GM21515 (cell line): ENCODE measurements around the gene LIM2.

Experiments
- ATAC-seq: cut with Tn5 transposase; IDR thresholded peaks from one replicate; pipeline ENCODE4 v1.9.1; 2021; ENCODE audit not compliant: unreplicated experiment

Gene LIM2

GRCh38 chr19:51366389-51367254 lies 21.2 kb downstream of the LIM2 start:
- ATAC-seq = peak; percentile 41

DNA sequence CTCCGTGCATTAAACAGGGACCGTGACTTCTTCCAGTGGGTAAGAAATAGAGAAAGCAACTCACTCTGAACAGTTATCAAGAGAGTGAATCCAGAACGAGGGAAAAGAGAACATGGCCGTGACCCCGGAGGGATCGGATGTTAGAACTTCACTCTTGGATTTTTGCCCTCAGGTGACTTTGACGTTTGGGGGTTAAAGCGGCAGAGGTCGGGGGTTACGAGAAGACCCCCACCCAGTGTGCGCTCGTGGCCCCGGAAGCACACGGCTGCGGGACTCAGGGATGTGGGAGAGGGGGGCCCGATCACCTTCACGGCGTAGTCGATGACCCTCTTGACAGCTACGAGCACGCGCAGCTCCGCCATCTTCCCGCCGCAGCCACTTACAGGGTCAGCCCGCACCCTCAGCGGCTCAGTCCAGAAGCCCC lies 21.8 kb downstream of the LIM2 start, which contains the start of gene ETFB:
TSS of gene ETFB (minus strand) at position 424 of the 424 bp plus-strand sequence. CDS start at position 362, 62 bp downstream.
- ATAC-seq = no peak

GRCh38 chr19:51365211-51365964 lies 22.4 kb downstream of the LIM2 start:
- no peak for ATAC-seq

DNA sequence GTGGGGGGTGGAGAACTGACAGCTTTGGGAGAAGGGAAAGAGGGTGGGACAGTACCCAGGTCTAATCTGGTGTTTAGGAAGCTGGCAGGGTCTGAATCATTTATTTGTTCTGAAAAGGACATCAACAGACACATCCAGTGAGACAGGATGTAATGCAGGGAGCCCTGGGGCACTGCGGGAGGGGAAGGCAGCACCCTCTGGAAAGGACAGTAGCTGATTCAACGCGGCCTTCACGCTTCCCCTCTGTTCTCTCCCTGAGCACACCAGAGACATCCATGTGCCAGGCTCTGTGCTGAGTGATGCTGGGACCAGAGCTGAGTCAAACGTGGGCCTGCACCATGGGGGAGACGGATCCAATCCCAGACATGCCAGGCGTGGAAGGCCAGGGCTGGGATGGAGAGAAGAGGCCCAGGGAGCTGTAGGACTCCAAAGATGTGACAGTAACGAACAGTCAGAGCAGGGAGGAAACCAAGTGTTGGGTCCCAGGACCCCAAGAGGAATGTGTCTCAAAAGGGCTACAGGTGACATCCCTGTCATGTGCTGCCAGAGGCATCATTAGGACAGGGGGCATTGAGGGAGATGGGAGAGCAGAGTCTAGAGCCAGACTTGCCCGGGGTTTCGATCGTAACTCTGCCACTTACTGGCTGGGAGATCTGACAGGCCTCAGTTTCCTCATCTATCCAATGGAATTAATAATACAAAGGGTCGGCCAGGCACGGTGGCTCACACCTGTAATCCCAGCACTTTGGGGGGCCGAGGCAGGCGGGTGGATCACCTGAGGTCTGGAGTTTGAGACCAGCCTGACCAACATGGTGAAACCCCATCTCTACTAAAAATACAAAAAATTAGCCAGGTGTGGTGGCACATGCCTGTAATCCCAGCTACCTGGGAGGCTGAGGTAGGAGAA lies 23.3 kb downstream of the LIM2 start:
- ATAC-seq = no peak

- ATAC-seq = no peak
These were observed 26.5 kb downstream of the LIM2 start for GRCh38 chr19:51361239-51361638.

- no peak for ATAC-seq
These were observed 28.5 kb downstream of the LIM2 start for GRCh38 chr19:51359294-51359693.

DNA sequence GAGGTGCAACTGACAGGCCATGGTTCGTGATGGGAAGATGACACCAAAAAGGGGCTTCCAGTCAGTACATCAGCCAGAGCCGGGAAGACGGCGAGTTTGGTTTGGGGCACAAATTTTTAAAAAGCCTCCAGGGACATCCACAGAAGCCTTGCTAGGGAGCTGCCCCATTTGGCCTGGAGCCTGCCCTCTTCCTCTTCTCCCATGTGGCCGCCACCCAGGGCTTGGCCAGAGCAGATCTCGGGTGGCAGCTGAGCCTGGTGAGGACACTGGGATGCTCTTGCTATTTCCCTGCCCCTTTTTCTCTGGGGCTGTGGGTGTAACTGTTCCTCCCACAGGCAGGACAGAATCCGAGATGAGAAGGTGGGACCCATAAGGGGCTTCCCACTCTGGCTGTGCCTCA lies 29.8 kb downstream of the LIM2 start:
- no peak for ATAC-seq

- no peak for ATAC-seq
These were observed 31.5 kb downstream of the LIM2 start for GRCh38 chr19:51356159-51356801.

- ATAC-seq = no peak
These were observed 33.0 kb downstream of the LIM2 start for GRCh38 chr19:51354742-51355148.

- no peak for ATAC-seq
These were observed 33.6 kb downstream of the LIM2 start for GRCh38 chr19:51354103-51354741.

- no peak for ATAC-seq
These were observed 34.9 kb downstream of the LIM2 start for GRCh38 chr19:51352783-51353360.

- no peak for ATAC-seq
These were observed 36.3 kb downstream of the LIM2 start for GRCh38 chr19:51351266-51351990.

DNA sequence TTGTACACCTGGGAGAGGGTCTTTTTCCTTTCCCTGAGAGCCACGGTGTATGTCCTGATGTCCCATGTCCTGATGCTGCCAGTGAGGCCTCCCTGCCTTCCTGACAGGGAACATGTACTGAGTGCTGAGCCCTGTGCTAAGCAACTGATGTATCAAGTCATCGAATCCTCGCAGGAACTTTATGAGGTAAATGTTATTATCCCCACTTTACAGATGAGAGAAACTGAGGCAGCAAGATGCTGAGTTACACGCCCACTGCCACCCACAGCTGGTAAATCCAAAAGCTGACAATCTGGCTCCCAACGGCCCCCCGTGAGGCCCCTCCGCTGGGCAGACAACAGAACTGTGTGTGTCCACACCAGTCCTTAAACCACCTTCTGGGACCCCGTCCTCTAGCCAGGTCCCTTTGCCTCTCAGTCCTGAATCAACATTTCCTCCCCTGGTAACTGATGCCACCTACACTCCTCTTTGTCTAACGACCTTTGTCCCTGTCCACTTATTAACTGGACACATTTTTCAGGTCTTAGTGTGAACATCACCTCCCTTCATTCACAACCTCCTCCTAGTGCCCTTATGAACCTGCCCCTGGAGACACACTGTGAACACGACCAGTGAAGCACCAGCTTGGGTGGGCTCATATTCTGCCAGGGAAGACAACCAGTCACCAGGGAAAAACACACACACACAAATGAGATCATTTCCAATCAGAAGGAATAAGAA lies 40.4 kb downstream of the LIM2 start:
- ATAC-seq = no peak

DNA sequence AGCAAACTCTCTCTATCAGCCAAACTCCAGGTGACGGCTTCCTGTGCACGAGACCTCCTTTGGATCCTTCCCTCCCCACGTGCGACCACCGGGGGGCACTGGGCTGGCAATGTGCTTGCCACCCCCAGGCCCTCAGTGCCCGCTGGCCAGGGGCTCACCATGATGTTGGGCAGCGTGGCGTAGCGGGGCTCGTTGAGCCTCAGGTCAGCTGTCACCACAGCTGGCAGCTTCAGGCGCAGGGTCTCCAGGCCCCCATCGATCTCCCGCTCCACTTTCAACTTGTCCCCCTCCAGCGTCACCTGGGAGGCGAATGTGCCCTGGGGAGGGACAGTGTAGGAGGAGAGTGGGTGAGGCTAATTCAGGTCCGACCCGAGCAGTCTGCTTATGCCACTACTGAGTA lies 41.0 kb downstream of the LIM2 start:
- ATAC-seq = no peak

DNA sequence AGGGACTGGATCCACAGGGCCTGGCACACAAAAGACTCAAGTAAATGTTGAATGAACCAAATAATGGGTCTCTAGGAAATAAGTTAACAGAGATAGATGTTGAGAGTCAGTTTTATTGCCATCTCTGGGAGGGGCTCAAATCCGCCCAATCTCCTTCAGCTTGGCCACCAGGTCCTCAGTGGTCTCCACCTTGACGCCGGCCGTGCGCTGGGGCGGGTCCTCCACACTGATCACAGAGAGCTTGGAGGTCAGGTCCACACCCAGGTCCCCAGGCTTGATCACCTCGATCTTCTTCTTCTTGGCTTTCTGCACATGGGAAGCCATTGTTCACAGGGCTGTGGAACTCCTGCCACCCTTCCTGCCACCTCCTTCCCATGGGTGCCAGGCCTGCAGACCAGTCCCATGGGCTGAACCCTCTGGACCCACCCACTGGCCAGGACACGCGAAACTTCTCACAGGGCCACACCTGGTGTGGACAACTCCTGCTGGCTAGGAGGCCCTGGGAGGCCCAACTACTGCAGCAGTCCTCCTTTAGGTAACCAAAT lies 42.6 kb downstream of the LIM2 start:
- no peak for ATAC-seq

GRCh38 chr19:51342631-51343569 lies 44.9 kb downstream of the LIM2 start:
- ATAC-seq = no peak

DNA sequence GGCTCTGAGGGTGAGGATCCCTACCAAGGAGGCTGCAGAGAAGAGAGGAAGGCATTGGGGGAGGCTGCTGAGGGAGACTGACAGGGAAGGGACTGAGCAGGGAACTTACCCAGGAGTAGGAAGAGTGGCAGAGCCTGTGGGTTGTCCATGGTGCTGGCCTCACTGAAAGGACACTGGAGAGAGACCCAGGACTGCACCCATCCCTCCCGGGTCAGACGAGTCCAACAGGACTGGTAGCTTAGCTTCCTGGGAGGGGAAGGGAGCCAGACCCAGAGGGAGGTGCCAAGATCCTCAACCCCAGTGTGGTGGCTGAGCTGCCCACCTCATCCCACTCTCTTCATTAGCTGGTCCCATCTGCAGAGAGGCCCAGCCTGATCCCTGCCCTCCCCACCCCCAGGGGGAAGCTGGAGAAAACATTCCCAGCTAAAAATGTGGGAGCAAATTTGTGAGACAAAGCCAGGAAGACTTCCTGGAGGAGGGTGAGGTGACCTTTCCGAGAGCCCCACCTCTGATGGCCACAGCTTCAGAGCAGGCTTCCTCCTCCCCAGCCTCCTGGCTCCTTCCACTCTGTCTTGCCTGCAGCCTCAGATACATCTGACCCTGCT lies 45.7 kb downstream of the LIM2 start, which contains the start of gene VSIG10L:
TSS of gene VSIG10L (minus strand) at position 164 of the 605 bp plus-strand sequence. CDS start at position 149, 15 bp downstream.
- ATAC-seq = no peak
